Uterus (tissue), 4 donors: ENCODE results near the gene WDFY4. TPM values are rescaled to one million over a fixed set of nuclear protein-coding genes. Genes with fewer than 3 reads are reported as not detected.

Source experiments
- DNase-seq, 2 donors: peaks; one replicate each; pipeline ENCODE4 v3.0.0-alpha.2; 2019 to 2020
- H3K27ac ChIP-seq, 2 donors: fragments of 200-600 bp; sonication (generic); 1 replicate in 1 of 2; 2 replicates in 1 of 2; pipeline ENCODE4 v1.5.1; 2016 to 2018
- H3K27me3 ChIP-seq, 2 donors: fragments of 200-600 bp; sonication (generic); one replicate each; pipeline ENCODE4 v1.5.1; 2018 to 2019; ENCODE audit warnings: control low read depth in 1 of 2
- H3K36me3 ChIP-seq, 2 donors: fragments of 200-600 bp; sonication (generic); one replicate each; pipeline ENCODE4 v1.5.1; 2019; ENCODE audit warnings: control low read depth in 1 of 2
- H3K4me1 ChIP-seq, 2 donors: fragments of 200-600 bp; sonication (generic); one replicate each; pipeline ENCODE4 v1.5.1; 2018 to 2019; ENCODE audit warnings: control low read depth in 1 of 2
- H3K4me3 ChIP-seq, 2 donors: fragments of 200-600 bp; sonication (generic); 1 replicate in 1 of 2; 2 replicates in 1 of 2; pipeline ENCODE4 v1.5.1; 2018 to 2019; ENCODE audit warnings: mild to moderate bottlenecking in 1 of 2
- H3K9me3 ChIP-seq, 2 donors: fragments of 200-600 bp; sonication (generic); one replicate each; pipeline ENCODE4 v1.5.1; 2019; ENCODE audit warnings: control low read depth in 1 of 2
- CTCF ChIP-seq, 4 experiments: fragments of 200-600 bp in 2 of 4; fragments of 450-650 bp in 2 of 4; sonication (generic) in 2 of 4; IDR thresholded peaks; one replicate each; pipeline ENCODE4 v1.5.1; 2016 to 2019; ENCODE audit warnings: antibody characterized with exemption in 4 of 4, mild to moderate bottlenecking in 2 of 4, moderate library complexity in 1 of 4
- POLR2A ChIP-seq, 2 donors: fragments of 450-650 bp; IDR thresholded peaks; one replicate each; pipeline ENCODE4 v1.6.1; 2016; ENCODE audit warnings: antibody characterized with exemption in 2 of 2, mild to moderate bottlenecking in 1 of 2, moderate library complexity in 1 of 2
- intact Hi-C: fragments of 100-400 bp; cut with DNase I; formaldehyde crosslinking; loops from one replicate; pipeline ENCODE4 v1.15.1; 2023; ENCODE audit warnings: low total_unique reads
- total RNA-seq, 4 donors: library from RNA; depleted of rRNA in 3 of 4; stranded (reverse); fragments of >200 nt in 3 of 4; gene quantifications; one replicate each; pipeline versions ENCODE4 v1.1.0 to v1.2.4, GENCODE V29; 2014 to 2023
- donor health status: DM: yes; HTN: yes; CAD: no.

The WDFY4 gene
- total RNA-seq, 4 donors from 2014 or later = 0.26 to 5.2 (median 1.2) TPM

GRCh38 chr10:48835781-48836180 lies 151.1 kb downstream of the WDFY4 start:
- H3K4me1 ChIP-seq = no peaks in the 10 kb centered on the region
- intact Hi-C loops = no loop called here
- H3K27ac ChIP-seq = no peak overlapping the region
- no peaks in the 10 kb centered on the region for H3K36me3 ChIP-seq
- DNase-seq = no peak
- no peaks in the 10 kb centered on the region for H3K27me3 ChIP-seq
- no peaks in the 10 kb centered on the region for H3K9me3 ChIP-seq
- TF ChIP-seq CTCF (IDR thresholded peaks at IDR 0.05) = no peak
- TF ChIP-seq POLR2A (IDR thresholded peaks at IDR 0.05) = no peak
- H3K4me3 ChIP-seq = no peak overlapping the region

- intact Hi-C loops = no loop called here
- DNase-seq = no peak
- Histone ChIP-seq H3K4me1 (no peaks in the 10 kb centered on the region), H3K27me3 (no peaks in the 10 kb centered on the region), H3K9me3 (no peaks in the 10 kb centered on the region), H3K27ac (no peak overlapping the region), H3K4me3 (no peak overlapping the region), H3K36me3 (no peaks in the 10 kb centered on the region)
- no peak for TF ChIP-seq POLR2A (IDR thresholded peaks at IDR 0.05)
- TF ChIP-seq CTCF (IDR thresholded peaks at IDR 0.05) = no peak
Measured at GRCh38 chr10:48836605-48837004, 151.9 kb downstream of the WDFY4 start.

GRCh38 chr10:48838834-48839233 lies 154.2 kb downstream of the WDFY4 start:
- no peak overlapping the region for H3K4me3 ChIP-seq
- DNase-seq = no peak
- no peaks in the 10 kb centered on the region for H3K27me3 ChIP-seq
- no peaks in the 10 kb centered on the region for H3K36me3 ChIP-seq
- H3K27ac ChIP-seq = no peak overlapping the region
- TF ChIP-seq POLR2A (IDR thresholded peaks at IDR 0.05) = no peak
- no peak for TF ChIP-seq CTCF (IDR thresholded peaks at IDR 0.05)
- no peaks in the 10 kb centered on the region for H3K9me3 ChIP-seq
- intact Hi-C loops = no loop called here
- H3K4me1 ChIP-seq = no peaks in the 10 kb centered on the region

- Histone ChIP-seq H3K4me3 (no peak overlapping the region), H3K36me3 (no peaks in the 10 kb centered on the region), H3K27ac (no peak overlapping the region), H3K27me3 (no peaks in the 10 kb centered on the region), H3K4me1 (no peaks in the 10 kb centered on the region), H3K9me3 (no peaks in the 10 kb centered on the region)
- TF ChIP-seq CTCF (IDR thresholded peaks at IDR 0.05) (no peak), POLR2A (IDR thresholded peaks at IDR 0.05) (no peak)
- no peak for DNase-seq
- intact Hi-C loops = no loop called here
Measured at GRCh38 chr10:48839809-48840679, 155.4 kb downstream of the WDFY4 start.

- Histone ChIP-seq H3K4me1 (no peaks in the 10 kb centered on the region), H3K36me3 (no peaks in the 10 kb centered on the region), H3K27me3 (no peaks in the 10 kb centered on the region), H3K4me3 (no peak overlapping the region), H3K9me3 (no peaks in the 10 kb centered on the region), H3K27ac (no peak overlapping the region)
- DNase-seq = no peak
- intact Hi-C loops = no loop called here
- no peak for TF ChIP-seq POLR2A (IDR thresholded peaks at IDR 0.05)
- no peak for TF ChIP-seq CTCF (IDR thresholded peaks at IDR 0.05)
Measured at GRCh38 chr10:48842231-48842630, 157.6 kb downstream of the WDFY4 start.
